ENCODE data around the gene UNK.
"Not testable (repeated sequence)": the region's sequence is repeated elsewhere in the genome, so short reads cannot be mapped to it uniquely, and the experiment has no call there.

UNK gene

GRCh38 chr17:75754378-75755204, 30.0 kb upstream of the UNK start:
- no peak for DNase-seq (ENCODE audit: low read depth)

DNA sequence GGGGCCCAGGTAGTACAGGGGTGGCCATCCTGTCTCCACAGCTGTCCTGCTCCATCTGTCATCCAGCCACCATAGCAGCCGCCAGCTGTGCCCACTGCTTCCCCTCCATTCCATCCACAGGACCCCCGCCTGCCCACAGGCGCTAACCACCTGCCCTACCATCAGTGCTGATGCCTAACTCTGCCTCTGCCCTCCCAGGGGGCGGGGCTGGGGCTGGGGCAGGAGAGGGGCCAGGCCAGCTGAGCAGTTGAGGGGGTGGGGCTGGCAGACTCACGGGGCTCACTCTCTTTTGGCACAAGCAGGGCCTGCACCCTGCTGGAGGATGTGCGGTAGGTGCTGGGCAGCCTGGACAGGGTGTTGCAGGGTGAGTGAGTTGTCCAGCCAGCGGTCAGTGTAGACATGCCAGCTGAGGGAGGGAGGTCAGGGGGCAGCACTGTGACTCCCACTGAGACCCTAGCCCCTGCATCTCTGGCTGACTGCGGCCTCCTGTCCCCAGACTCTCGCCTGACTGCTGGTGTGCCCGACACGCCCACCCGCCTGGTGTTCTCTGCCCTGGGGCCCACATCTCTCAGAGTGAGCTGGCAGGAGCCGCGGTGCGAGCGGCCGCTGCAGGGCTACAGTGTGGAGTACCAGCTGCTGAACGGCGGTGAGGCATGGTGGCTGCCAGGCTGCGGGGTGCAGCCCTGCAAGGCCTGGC, 29.3 kb upstream of the UNK start:
- DNase-seq (ENCODE audit: low read depth) = no peak

- no peak for DNase-seq (ENCODE audit: low read depth)
Observed at GRCh38 chr17:75755990-75756389, 28.6 kb upstream of the UNK start.

- no peak for DNase-seq (ENCODE audit: low read depth)
Observed at GRCh38 chr17:75756451-75757085, 28.0 kb upstream of the UNK start.

- no peak for DNase-seq (ENCODE audit: low read depth)
Observed at GRCh38 chr17:75757086-75757681, 27.4 kb upstream of the UNK start.

DNA sequence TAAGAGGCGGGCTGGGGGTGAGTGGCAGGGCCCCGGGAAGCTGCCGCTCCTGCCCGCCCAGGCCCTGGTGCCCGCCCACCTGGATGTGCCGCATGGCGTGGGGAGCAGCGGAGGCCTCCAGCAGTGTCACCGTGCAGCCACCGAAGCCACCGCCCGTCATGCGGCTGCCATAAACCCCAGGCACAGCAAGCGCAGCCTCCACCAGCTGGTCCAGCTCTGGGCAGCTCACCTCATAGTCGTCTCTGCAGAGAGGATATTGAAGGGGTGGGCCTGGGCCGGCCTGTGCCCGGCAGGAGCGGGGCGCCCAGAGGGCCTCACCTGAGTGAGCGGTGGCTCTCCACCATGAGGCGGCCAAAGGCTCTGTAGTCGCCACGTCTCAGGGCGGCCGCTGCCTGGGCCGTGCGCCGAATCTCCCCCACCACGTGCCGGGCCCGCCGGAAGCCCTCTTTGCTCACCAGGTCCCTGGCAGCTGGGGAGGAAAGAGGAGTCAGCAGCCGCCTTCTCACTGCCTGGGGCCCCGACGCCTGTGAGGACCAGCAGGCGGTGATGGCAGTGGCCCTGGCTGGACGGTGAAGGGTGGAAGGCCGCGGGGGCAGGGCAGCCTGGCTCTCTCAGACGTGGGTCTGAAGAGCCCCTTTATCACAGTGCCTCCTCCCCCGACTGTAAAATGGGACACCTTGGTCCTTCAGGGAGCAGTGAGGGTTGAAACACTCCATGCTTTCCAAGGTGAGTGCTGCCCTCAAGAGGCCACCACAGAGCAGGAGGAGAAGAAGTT, 26.3 kb upstream of the UNK start:
- no peak for DNase-seq (ENCODE audit: low read depth)

DNA sequence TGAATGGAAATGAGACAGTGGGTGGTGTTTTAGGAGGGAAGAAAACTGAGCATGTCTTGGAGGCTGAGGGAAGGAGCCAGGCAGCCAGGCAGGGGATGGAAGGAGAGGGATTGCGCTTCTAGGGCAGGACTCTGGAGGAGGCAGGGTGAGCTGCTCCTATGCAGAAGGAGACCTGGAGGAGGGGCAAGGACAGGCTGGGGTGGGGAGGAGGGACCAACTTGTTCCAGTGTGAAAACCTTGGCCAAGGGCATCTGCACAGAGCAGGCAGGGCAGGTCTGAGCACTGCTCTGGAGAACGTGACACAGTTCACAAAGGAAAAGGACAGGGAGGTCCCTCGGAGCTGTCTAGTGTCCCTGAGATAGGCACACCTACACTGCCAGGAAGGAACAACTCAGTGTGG, 25.1 kb upstream of the UNK start:
- no peak for DNase-seq (ENCODE audit: low read depth)

DNA sequence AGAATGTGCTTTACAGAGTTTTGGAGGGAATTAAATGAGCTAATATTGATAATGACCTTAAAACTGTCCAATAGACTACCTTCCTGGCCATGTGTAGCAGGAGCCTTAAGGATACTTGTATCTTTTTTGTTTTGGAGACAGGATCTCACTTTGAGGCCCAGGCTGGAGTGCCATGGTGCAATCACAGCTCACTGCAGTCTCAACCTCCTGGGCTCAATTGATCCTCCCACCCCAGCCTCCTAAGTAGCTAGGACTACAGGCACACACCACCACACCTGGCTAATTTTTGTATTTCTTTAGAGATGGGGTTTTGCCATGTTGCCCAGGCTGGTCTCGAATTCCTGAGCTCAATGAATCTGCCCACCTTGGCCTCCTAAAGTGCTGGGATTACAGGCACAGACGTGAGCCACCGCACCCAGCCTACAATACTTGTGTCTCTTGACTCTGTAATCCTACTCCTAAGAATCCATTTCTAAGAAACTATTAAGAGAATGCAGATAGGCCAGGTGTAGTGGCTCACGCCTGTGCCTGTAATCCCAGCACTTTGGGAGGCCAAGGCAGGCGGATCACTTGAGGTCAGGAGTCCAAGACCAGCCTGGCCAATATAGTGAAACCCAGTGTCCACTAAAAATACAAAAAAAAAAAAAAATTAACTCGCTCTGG, 24.5 kb upstream of the UNK start:
- DNase-seq (ENCODE audit: low read depth) = not testable (repeated sequence)

DNA sequence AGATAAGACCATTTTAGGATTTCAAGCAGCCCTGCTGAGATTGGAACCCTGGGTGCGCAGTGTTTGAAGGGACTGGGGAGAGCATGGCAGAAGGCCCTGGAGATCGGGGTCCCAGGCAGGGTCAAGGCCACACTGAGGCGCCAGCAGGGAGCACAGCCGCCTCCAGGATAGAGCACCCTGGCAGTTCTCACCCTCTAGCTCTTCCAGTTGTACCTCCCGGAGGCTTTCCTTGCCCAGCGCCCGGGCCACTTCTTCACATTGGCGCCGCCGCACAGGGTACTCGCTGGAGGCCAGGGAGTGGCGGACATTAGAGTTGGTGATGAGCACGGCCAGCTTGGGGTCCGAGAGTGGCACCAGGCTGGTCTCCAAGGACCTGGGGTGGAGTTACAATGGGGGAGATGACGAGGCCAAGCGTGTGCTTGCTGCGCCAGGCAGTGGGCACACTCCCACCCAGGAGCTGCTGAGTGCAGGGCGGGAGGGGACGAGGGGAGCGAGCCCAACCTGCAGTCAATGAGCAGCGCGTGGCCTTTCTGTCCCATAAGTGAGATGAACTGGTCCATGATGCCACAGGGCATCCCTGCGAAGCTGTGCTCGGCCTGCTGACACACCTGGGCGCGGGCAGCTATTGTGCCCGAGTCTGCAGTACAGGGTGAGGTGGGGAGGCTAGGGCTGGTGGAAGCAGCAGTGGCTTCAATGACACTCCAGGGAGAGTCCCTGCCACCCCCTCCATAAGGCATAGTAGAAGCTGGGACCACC, 21.9 kb upstream of the UNK start:
- no peak for DNase-seq (ENCODE audit: low read depth)

- DNase-seq (ENCODE audit: low read depth) = no peak
Observed at GRCh38 chr17:75763269-75763607, 21.4 kb upstream of the UNK start.

DNA sequence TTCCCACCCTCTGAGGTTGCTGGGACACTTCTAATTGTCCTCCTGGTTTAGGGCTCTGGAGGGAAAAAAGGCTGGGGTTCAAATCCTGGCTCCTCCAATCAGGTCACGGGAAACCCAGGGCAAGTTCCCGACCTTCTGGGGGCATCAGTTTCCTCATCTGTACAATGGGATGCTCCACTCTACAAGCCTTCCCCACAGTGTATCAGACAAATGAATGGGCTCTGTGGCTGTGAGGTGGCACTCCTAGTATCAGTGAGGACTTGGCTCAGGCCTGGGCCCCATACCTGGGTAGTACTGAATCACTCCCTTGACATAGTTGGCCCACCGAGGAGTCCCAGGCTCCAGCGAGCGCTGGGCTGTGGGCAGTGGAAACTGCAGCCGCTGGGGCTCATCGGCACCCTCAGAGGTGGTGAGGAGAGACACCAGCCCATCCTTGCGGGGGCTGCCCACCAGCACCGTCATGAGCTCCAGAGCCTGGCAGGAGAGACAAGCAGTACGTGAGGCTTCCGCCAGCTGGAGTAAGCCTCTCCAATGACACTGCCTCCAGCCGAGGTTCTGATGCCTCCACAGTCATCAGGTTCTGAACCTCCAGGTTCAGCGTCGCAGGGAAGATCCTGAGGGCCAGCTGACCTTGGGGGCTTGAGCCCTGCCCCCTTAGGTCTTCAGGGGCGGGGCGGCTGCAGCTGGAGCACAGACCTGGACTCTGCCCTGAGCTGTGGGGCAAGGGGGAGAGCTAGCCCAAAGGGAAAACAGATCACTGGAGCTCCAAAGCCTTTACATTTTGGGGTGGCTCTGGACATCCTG, 20.8 kb upstream of the UNK start:
- DNase-seq (ENCODE audit: low read depth) = no peak

DNA sequence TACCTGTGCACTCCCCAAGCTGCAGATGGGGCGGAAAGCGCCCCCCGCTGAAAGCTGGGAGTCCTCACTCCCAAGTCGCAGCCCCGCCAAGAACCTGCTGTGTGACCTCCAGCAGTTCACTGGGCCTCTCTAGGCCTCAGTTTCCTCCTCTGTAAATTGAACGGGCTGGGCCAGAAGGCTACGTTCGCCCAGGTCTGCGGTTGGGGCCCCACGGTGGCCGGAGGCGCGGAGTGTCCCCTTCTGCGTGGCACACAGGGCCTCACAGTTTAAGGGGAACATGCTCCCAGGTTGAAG, 20.2 kb upstream of the UNK start:
- no peak for DNase-seq (ENCODE audit: low read depth)

DNA sequence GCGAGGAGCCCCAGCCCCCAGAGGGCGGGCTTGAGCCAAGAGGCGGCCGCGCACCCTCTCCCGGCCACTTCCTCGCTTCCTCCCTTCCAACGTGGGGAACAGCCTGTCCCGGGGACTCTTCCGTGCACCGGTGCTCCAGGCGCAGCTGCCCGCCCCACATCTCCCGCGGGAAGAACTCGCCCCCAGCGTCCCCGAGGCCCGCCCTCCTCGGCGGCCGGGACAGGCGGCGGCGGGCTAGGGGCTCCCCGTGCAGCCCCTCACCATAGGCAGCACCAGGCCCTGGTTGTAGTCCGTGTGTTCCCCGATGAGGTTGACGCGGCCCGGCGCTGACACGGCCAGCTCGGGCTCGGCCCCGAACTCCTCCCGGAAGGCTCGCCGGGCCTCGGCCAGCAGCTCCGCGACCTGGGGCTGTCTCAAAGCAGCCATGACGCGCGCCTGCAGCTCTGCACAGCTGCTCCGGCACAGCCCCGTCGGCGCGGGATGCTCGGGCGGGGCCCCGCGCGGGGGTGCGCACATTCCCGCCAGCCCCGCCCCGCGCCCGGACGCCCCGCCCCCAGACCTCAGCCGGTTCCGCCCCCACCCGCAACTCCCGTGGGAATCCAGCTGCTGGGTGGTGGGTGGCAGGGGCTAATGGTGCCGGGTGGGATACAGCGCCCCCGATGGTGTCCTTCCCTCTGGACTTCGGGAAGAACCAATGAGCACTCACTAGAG, 19.7 kb upstream of the UNK start, which contains the start of gene GALK1:
GALK1 (minus strand) TSS at position 482 of the 711 bp plus-strand sequence; CDS start at position 426, 56 bp downstream.
- DNase-seq (ENCODE audit: low read depth) = no peak

DNA sequence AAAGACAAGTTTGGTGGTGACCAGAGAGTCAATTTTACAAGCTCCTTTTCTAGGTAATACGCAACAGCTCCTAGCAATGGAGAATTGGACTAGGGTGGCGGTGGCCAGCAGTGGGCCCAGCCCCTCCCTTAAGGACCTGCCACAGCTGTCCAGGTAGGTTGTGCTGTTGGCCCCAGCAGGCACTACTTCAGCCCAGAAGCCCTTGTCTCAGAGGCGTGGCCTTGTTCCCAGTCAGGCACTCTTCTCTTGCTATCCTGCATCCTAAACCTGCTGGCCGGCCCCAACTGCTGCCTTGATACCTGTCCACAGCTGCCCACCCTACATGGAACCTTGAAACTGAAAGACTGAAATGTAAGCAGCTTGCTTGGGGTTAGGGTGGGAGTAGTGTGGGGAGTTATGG, 18.6 kb upstream of the UNK start:
- DNase-seq (ENCODE audit: low read depth) = no peak

DNA sequence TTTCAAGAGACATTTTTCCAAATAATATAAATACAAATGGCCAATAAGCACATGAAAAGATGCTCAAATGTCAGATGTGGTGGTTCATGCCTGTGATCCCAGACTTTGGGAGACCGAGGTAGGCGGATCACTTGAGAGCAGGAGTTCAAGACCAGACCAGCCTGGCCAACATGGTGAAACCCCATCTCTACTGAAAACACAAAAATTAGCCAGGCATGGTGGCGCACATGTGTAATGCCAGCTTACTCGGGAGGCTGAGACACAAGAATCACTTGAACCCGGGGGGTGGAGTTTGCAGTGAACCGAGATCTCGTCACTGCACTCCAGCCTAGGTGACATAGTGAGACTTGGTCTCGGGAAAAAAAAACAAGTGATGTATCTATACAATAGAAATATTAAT, 16.7 kb upstream of the UNK start:
- no peak for DNase-seq (ENCODE audit: low read depth)

GRCh38 chr17:75769536-75769935, 15.1 kb upstream of the UNK start:
- no peak for DNase-seq (ENCODE audit: low read depth)

DNA sequence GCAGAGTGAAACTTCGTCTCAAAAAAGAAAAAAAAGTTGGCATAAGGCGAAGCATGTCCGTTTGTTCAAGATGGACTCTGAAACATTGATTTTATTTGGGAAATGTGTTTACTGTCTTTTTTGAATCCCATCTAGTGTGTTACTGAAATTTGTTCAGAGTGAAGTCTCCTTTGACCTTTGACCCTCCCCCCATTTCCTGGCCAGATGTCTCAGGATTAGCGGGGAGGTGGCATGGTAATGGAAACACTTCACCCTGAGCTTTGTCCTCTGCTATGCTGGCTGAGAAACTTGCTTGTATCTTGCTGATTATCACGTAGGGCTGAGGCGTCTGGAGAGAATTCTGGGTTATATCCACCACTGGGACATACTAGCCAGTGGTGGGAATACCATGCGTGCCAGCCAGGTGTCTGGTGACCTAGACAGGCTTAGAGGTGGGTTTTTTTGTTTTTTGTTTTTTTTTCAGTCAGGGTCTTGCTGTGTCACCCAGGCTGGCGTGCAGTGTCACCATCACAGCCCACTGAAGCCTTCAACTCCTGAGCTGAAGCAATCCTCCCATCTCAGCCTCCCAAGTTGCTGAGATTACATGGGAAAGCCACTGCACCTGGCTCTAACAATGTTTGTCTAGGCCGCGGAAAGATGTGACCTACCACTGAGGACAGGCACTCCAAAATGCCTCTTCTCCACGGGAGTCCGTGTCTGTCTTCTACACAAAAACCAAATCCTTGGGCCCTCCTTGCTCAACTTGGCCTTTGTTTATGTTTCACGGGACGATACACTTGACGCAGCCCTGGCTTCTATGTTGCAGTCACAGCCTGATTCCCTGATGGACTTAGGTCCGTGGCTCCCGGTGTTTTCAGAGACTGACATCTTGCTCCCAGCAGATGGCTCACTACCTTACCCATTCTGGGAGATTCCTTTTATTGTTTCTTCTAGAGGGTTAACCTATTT, 13.0 kb upstream of the UNK start:
- DNase-seq (ENCODE audit: low read depth) = no peak

- no peak for DNase-seq (ENCODE audit: low read depth)
Observed at GRCh38 chr17:75773121-75773807, 11.3 kb upstream of the UNK start.
